GM21515 (cell line): ENCODE data around the gene TOM1L2.
"Not testable (repeated sequence)": the region's sequence is repeated elsewhere in the genome, so short reads cannot be mapped to it uniquely, and the experiment has no call there.

ENCODE experiments used
- ATAC-seq: cut with Tn5 transposase; IDR thresholded peaks from one replicate; pipeline ENCODE4 v1.9.1; 2021; ENCODE audit not compliant: unreplicated experiment

TOM1L2 gene

GRCh38 chr17:17944242-17944641 lies 28.0 kb downstream of the TOM1L2 start:
- no peak for ATAC-seq

DNA sequence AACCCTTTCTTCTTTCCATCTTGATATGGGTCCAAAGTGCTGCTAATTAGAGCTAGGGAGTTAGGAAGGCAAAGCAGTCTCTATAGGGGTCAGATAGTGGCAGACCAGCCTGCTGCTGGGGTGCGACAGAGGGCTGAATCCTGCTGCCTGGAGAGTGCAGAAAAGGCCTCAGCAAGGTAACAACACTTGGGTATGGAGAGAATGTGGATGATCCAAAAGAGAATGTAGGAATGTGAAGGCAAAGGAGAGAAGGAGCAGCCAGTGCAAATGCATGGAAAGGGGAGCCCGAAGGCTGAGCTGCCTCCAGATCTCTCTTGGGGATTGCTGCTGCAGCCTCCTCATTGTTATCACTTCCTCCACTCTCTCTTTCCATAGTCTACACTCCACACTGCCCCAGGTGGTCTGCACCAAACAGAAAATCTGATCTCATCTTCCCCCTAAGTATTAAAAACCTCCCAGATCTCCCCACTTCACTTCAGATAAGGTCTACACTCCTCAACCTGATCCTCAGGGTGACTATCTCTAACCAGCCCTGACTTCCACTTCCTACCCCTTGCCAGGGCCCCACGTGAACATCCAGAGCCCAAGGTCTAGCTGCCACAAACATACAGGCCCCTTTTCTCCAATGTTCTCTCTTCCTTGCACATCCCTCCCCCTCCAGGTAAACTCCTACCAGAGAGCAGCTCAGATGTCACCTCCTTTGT lies 28.8 kb downstream of the TOM1L2 start:
- no peak for ATAC-seq

GRCh38 chr17:17942846-17943245 lies 29.4 kb downstream of the TOM1L2 start:
- ATAC-seq: no peak

- no peak for ATAC-seq
Observed at GRCh38 chr17:17941015-17941414, 31.2 kb downstream of the TOM1L2 start.

GRCh38 chr17:17940441-17940911 lies 31.7 kb downstream of the TOM1L2 start:
- ATAC-seq: no peak

- not testable (repeated sequence) for ATAC-seq
Observed at GRCh38 chr17:17939941-17940340, 32.3 kb downstream of the TOM1L2 start.

- no peak for ATAC-seq
Observed at GRCh38 chr17:17938388-17939107, 33.7 kb downstream of the TOM1L2 start.

DNA sequence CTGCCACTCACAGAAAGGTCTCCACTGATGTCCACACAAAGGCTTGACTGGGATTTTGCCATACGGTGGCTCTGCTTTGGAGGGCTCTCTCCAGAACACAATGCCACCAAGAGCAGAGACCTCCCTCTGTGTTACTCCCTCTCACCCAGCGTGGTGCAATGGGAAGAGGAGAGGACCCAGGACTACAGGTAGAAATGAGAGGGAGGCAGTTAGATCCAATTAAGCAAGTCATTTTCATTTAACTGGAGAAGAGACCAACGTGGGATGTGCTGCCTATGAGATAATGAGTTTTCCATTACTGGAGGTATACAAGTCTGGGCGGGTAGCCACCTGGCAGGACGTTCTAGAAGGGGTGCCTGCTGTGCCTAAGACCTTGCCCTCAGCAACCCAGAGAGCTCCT lies 34.2 kb downstream of the TOM1L2 start:
- no peak for ATAC-seq

GRCh38 chr17:17937201-17937853 lies 34.9 kb downstream of the TOM1L2 start:
- no peak for ATAC-seq

DNA sequence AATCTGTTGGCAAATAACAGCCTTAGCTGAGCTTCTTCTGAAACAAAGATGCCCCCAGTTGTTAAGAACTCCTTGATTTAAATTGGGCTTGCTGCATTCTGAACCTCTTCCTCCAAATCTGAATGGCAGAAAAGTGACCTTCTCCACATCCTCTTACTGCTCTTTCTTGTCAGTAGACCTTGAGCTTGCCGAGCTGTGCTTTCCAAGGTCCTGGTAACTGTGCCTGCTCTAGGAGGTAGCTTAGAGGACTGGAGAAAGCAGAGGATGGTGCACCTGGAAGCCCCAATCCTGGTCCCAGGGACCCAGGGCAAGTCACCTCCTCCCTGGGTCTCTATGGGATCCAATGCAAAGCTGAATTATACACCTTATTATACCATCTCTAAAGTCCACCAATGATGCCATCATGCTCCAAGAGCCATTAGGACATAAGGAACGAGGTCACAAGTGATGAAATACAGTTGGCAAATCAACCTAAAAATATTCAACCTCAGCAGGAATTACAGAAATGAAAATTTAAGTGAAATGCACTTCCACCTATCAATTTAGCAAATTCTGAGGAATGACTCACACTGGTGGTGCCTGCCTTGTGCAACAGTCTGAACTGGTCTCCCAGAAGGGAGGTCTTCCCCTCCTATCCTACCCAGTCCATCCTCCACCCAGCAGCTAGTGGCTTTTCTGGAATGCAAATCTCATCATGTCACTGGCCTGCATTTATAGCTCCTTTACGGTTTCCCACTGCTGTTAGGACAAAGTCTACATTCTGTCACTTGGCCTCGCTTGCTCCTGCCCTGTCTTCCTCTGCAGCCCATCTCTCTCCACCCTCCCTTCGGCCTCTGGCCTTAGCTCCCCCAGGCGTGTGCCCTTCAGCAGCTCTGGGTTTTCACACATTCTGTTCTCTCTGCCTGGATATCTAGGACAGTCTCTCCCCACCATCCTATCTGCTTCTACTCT lies 36.6 kb downstream of the TOM1L2 start:
- ATAC-seq: no peak

DNA sequence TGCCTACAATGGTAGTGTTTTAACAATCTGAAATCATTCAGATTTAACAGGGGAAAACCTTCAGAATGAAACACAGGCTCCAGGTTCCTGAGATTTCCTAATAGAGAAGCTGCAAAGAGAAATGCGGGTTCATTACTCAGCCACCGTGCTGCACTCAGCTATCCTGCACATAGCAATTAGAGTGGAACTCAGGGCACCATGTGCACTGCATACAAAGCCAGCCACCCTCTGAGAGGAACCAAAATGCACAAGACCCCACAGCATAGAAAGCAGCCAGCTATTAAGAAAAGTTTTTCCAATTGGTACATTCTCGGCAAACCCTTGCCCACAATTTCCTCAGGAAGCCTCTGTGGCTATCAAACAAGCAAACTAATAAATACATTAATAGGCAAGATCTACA lies 37.4 kb downstream of the TOM1L2 start:
- ATAC-seq: no peak

DNA sequence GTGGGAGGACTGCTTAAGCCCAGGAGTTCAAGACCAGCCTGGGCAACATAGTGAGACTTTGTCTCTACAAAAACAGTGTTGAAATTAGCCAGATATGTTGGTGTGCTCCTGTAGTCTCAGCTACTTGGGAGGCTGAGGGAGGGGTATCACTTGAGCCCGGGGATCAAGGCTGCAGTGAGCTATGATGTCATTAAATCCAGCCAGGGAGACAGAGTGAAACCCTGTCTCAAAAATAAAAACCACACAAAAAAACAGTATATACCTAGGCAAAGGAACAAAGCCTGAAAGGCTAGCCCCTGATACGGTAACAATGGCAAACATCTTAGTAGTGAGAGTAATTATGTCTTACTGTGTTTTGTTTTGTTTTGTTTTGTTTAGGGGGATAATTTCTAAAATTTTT lies 38.0 kb downstream of the TOM1L2 start:
- ATAC-seq: no peak

- ATAC-seq: no peak
Observed at GRCh38 chr17:17933775-17934174, 38.4 kb downstream of the TOM1L2 start.

DNA sequence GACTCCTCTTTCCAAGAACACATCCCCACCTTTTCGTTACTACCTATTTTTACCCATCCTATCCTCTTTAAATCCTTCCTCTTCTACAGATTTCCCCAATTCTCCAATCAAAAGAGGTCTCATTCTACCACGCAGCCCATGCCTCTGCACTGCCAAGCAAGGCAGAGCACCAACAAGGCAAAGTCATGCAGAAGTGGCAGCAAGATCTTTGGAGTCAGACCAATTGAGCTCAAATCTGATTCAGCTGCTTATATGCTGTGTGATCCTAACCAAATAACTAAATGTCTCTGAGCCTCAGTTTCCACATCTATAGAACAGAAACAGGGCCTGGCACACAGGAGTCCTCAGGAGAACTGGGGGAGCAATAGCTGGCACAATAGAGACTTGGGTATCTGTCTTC lies 41.0 kb downstream of the TOM1L2 start:
- no peak for ATAC-seq

DNA sequence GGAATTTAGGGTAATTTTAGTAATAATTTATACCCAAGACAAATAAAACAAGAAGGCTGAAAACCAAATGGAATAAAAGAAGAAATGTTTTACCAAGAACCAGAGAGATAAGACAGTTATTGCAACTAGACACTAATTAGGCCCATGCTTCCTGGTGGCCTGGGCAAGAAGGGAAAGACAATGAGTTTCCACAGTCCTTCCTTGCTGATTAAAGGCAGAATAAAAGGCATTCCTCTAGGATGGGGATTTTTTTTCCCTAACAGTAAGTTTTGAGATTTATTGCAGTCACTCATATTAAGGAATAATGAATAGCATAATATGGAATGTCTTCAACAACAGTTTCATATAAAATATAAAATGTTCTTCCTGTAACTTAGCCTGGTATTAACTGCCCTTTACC lies 41.5 kb downstream of the TOM1L2 start:
- no peak for ATAC-seq

- no peak for ATAC-seq
Observed at GRCh38 chr17:17929655-17930380, 42.4 kb downstream of the TOM1L2 start.

DNA sequence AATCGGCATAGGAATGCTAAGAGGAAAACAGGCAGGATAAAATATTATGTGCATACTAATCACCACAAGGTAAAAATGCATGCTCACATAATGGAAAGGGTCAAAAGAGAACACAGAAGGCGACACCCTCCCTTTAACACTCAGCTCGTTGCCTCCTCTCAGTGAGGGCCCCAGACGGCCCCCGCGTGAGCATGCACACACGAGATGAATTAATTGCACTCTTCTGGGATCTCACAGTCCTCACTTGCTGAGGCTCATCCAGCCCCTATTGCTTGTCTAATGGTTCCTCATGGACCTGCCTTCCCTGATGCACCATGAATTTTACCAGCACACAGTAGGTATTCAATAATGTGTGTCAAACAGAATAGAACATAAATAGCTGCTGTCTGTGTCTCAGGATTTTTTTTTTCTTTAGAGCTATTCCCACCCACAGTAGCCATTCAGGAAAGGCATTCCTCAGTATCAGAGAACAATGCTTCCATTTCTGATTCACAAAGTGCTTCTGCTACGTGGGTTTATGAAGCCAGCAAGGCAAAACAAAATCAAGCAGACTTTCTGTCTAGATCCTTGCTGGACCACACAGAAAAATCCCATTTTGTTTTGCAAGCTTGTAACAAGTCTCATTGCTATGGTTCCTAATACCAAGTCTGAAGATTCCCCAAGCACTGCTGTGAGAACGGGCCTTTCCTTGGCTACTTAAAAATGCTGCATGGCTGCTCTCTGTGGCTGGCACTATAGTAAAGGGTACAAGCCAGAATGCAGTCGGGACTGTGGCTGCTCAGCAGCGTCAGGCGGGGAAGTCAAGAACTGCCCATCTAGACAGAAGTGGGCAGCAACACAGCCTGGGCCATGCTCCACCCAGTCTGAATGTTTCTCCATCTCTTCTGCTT lies 43.6 kb downstream of the TOM1L2 start:
- ATAC-seq: no peak

- ATAC-seq: no peak
Observed at GRCh38 chr17:17926840-17927449, 45.3 kb downstream of the TOM1L2 start.

DNA sequence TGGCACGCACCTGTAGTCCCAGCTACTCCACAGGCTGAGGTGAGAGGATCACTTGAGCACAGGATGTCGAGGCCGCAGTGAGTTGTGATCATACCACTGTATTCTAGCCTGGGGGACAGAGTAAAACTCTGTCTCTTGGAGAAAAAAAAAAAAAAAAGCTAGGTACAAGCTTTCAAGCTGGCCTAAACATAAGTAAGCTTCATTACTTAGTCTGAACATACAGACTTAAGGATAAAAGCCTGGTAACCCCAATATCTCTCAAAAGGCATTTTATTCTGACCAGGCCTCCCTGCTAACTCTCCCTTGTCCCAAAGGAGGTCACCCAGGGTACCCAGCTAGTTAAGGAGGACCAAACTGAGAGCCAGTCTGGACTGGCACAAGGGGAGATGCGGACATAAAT lies 46.2 kb downstream of the TOM1L2 start:
- ATAC-seq: no peak
